PC-9 (cell line): Measurements from ENCODE around the gene AIF1L.

ENCODE experiments used
- CTCF ChIP-seq: fragments of 200-600 bp; sonication (generic); conservative IDR thresholded peaks from 2 replicates; pipeline ENCODE4 v1.6.1; 2017; ENCODE audit warnings: mixed run types, antibody characterized with exemption, mild to moderate bottlenecking, moderate library complexity
- EZH2 ChIP-seq: fragments of 200-600 bp; sonication (generic); IDR thresholded peaks from 2 replicates; pipeline ENCODE4 v1.8.0; 2017; ENCODE audit warnings: antibody characterized with exemption, low read depth

GRCh38 chr9:131104016-131104740, 7.8 kb downstream of the AIF1L start:
- no peak for TF ChIP-seq CTCF
- TF ChIP-seq EZH2, result no peak
